HFFc6 (cell line): Measurements from ENCODE around the gene PALD1. TPM values are rescaled to one million over a fixed set of nuclear protein-coding genes. Genes with fewer than 3 reads are reported as not detected.

Experiments used
- DNase-seq: peaks from one replicate; pipeline ENCODE4 v3.0.0-alpha.2; 2018
- H3K27ac Mint-ChIP-seq: 2 replicates; pipeline ENCODE4 v1.8.0; 2020; ENCODE audit warnings: mild to moderate bottlenecking, mixed read lengths
- H3K27me3 Mint-ChIP-seq: 2 replicates; pipeline ENCODE4 v1.8.0; 2021; ENCODE audit warnings: mild to moderate bottlenecking, moderate library complexity, mixed read lengths; ENCODE audit not compliant: insufficient read depth
- H3K36me3 Mint-ChIP-seq: 2 replicates; pipeline ENCODE4 v1.8.0; 2021; ENCODE audit warnings: low read depth, mixed read lengths
- H3K4me1 Mint-ChIP-seq: 2 replicates; pipeline ENCODE4 v1.8.0; 2020; ENCODE audit warnings: low read depth, mixed read lengths
- H3K4me3 Mint-ChIP-seq: 2 replicates; pipeline ENCODE4 v1.8.0; 2020; ENCODE audit warnings: mild to moderate bottlenecking, moderate library complexity, mixed read lengths
- H3K9me3 Mint-ChIP-seq: 2 replicates; pipeline ENCODE4 v1.8.0; 2020; ENCODE audit warnings: mild to moderate bottlenecking, mixed read lengths
- total RNA-seq, 6 experiments: library from RNA; stranded (reverse); fragmentation: NEBNext Ultra II Directional; extraction: Animal tissue kit (Norgen Biotek cat#: 25700); gene quantifications; 2 replicates in 1 of 6; 3 replicates in 5 of 6; pipeline ENCODE4 v1.2.3, GENCODE V29; 2021
- TF ChIP-seq, protein P1 (sequence below): fragments of 200-600 bp; sonication (generic); IDR thresholded peaks from 2 replicates; pipeline ENCODE4 v1.5.0; 2021; ENCODE audit warnings: antibody characterized with exemption, mild to moderate bottlenecking

The PALD1 gene
- total RNA-seq, 6 experiments from 2014 or later, result not detected

DNA sequence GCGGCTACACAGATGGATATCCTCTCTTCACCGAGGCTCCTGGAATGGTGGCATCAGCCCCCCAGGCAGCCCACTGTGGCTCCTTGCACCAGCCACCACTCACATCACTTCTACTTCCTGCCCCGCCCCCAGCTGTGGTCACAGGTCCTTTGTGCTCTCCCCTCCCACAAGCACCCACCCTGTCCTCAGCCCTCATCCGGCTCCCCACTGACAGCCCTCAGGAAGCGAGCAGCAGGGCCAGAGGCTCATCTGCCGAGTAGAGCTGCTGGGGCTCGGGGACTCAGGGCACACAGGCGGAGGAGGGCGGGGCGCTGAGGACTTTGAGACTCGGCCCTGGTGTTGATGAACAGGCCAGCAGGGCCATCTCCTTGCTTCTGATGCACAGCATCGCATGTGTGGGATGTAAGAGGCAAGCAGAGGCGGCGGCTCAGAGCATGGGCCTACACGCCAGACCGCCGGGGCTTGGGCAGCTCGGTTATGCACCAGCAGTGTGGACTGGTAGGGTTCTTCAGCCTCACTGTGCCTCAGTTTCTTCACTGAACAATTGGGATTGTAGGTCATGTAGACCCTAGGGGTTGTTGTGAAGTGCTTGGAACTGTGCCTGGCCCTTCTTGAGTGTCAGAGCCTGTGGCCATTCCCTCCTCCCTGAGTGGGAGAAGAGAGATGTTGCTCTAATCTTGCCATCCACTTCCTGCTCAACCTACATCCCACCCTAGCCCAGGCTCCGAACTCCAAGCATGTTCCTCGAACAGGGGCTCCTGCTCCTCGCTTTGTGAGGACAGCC, 124.3 kb downstream of the PALD1 start, which contains the start of gene PRF1:
Gene PRF1, minus strand, starts transcription at position 77 of the 784 bp plus-strand sequence. CDS start 1,839 bp downstream, outside the sequence.
- no peaks in the 10 kb centered on the region for H3K36me3 Mint-ChIP-seq
- H3K4me1 Mint-ChIP-seq, result no peaks in the 10 kb centered on the region
- no peak within 1 kb of the TSS for H3K4me3 Mint-ChIP-seq
- TF ChIP-seq, protein P1, sequence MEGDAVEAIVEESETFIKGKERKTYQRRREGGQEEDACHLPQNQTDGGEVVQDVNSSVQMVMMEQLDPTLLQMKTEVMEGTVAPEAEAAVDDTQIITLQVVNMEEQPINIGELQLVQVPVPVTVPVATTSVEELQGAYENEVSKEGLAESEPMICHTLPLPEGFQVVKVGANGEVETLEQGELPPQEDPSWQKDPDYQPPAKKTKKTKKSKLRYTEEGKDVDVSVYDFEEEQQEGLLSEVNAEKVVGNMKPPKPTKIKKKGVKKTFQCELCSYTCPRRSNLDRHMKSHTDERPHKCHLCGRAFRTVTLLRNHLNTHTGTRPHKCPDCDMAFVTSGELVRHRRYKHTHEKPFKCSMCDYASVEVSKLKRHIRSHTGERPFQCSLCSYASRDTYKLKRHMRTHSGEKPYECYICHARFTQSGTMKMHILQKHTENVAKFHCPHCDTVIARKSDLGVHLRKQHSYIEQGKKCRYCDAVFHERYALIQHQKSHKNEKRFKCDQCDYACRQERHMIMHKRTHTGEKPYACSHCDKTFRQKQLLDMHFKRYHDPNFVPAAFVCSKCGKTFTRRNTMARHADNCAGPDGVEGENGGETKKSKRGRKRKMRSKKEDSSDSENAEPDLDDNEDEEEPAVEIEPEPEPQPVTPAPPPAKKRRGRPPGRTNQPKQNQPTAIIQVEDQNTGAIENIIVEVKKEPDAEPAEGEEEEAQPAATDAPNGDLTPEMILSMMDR, result no peak
- H3K27ac Mint-ChIP-seq, result no peak within 1 kb of the TSS
- peaks cover 27% of the 10 kb centered on the region for H3K27me3 Mint-ChIP-seq
- DNase-seq, result no peak
- H3K9me3 Mint-ChIP-seq, result no peaks in the 10 kb centered on the region

DNA sequence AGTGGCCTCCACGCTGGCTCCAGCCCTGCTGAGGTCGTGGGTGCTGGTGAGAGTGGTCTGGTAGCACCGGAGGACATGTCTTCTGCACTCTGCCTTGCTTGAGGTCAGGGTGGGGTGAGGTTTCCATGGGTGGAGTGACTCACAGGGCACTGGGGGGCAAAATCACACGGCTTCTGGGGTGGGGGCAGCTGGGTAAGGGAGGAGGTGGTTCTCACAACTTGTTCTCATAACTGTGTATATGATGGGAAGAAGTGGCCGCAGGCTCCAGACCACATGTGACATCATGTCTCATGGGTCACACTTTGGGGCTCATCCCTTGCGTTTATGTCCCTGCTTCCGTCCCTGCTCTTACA, 124.9 kb downstream of the PALD1 start:
- H3K27ac Mint-ChIP-seq, result no peak overlapping the region
- no peak overlapping the region for H3K4me3 Mint-ChIP-seq
- H3K9me3 Mint-ChIP-seq, result no peaks in the 10 kb centered on the region
- peaks cover 27% of the 10 kb centered on the region for H3K27me3 Mint-ChIP-seq
- TF ChIP-seq, protein P1, result no peak
- no peaks in the 10 kb centered on the region for H3K36me3 Mint-ChIP-seq
- no peaks in the 10 kb centered on the region for H3K4me1 Mint-ChIP-seq
- no peak for DNase-seq

DNA sequence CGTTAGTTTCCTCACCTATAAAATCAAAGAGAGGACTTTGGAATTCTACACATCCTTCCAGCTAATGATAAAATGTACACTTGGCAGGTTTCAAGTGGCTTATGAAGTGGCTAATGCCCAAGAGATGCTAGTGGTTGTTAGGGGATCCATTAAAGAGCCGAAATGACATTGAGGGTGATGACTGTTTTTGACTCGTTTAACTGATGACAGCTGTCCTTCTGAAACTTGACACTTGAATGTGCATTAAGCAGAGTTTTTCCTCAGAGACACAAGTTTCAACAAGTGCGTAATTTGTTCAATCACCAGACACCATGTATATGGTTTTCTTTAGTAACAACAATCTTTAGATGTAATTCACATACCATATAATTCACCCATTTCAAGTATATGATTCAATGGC, 125.5 kb downstream of the PALD1 start:
- Mint-ChIP-seq H3K27ac (no peak overlapping the region), H3K36me3 (no peaks in the 10 kb centered on the region)

DNA sequence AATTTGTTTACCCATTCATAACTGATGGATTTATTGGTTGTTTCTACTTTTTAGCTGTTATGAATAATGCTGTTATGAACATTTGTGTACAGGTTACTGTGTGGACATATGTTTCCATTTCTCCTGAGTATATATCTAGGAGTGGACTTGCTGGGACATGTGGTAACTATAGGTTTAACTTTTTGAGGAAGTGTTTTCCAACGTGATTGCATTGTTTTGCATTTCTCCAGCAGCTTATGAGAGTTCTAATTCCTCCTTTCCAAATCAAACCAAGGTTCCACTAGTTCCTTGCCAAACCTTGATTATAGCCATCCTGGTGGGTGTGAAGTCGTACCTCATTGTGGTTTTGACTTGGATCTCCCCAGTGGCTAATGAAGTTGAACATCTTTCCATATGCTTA, 126.6 kb downstream of the PALD1 start:
- Mint-ChIP-seq H3K4me3 (no peak overlapping the region), H3K27me3 (peaks cover 27% of the 10 kb centered on the region), H3K9me3 (no peaks in the 10 kb centered on the region), H3K27ac (no peak overlapping the region), H3K36me3 (no peaks in the 10 kb centered on the region), H3K4me1 (no peaks in the 10 kb centered on the region)
- DNase-seq, result no peak
- TF ChIP-seq, protein P1, result no peak

More for the DNA sequence above, 125.5 kb downstream of the PALD1 start:
- Mint-ChIP-seq H3K4me1 (no peaks in the 10 kb centered on the region), H3K4me3 (no peak overlapping the region), H3K9me3 (no peaks in the 10 kb centered on the region), H3K27me3 (peaks cover 27% of the 10 kb centered on the region)
- TF ChIP-seq, protein P1, result no peak
- no peak for DNase-seq

DNA sequence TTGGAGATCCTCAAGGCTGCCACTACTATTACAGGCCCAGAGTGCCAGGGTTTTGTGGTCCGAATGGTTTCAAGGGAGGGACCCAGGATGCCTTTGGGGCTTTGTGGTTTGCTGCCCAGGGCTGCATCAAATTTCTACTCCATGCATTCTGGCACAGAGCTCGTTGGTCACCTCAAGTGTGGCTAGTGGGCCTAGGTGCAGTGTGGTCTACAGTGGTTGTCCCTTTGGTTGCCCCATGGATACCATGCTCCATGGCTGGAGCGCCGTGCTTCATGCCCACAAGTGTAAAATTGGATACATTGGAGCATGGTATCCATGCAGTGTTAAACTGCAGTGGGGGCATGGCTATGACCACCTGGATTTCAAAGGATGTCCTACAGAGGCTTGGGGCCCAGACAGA, 129.4 kb downstream of the PALD1 start:
- TF ChIP-seq, protein P1, result no peak
- no peaks in the 10 kb centered on the region for H3K9me3 Mint-ChIP-seq
- no peak for DNase-seq
- no peaks in the 10 kb centered on the region for H3K36me3 Mint-ChIP-seq
- H3K4me3 Mint-ChIP-seq, result no peak overlapping the region
- peaks cover 19% of the 10 kb centered on the region for H3K27me3 Mint-ChIP-seq
- H3K4me1 Mint-ChIP-seq, result no peaks in the 10 kb centered on the region
- H3K27ac Mint-ChIP-seq, result no peak overlapping the region
